Middle frontal gyrus (tissue), 1 donor: ENCODE results near the gene CYP19A1.

ENCODE experiments used
- DNase-seq: peaks from one replicate; pipeline ENCODE4 v3.0.0-alpha.2; 2015; ENCODE audit warnings: low spot score; ENCODE audit errors: extremely low spot score

CYP19A1 gene

GRCh38 chr15:51325167-51325566 is 13.2 kb downstream of the CYP19A1 start:
- DNase-seq = no peak

GRCh38 chr15:51323749-51324148 is 14.6 kb downstream of the CYP19A1 start:
- DNase-seq = no peak

- no peak for DNase-seq
These were observed 15.6 kb downstream of the CYP19A1 start for GRCh38 chr15:51322621-51323296.

GRCh38 chr15:51321316-51321715 is 17.1 kb downstream of the CYP19A1 start:
- DNase-seq = no peak

GRCh38 chr15:51320843-51321242 is 17.6 kb downstream of the CYP19A1 start:
- DNase-seq = no peak

GRCh38 chr15:51319539-51319938 is 18.9 kb downstream of the CYP19A1 start:
- no peak for DNase-seq

GRCh38 chr15:51318382-51319150 is 19.8 kb downstream of the CYP19A1 start:
- DNase-seq = no peak

GRCh38 chr15:51316636-51317035 is 21.8 kb downstream of the CYP19A1 start:
- DNase-seq = no peak

GRCh38 chr15:51315726-51316125 is 22.7 kb downstream of the CYP19A1 start:
- DNase-seq = no peak

- DNase-seq = no peak
These were observed 23.7 kb downstream of the CYP19A1 start for GRCh38 chr15:51314391-51315337.

GRCh38 chr15:51313644-51314280 is 24.6 kb downstream of the CYP19A1 start:
- DNase-seq = no peak

- no peak for DNase-seq
These were observed 25.4 kb downstream of the CYP19A1 start for GRCh38 chr15:51313074-51313393.

- no peak for DNase-seq
These were observed 26.0 kb downstream of the CYP19A1 start for GRCh38 chr15:51312166-51313073.

- DNase-seq = no peak
These were observed 26.9 kb downstream of the CYP19A1 start for GRCh38 chr15:51311510-51311909.

- no peak for DNase-seq
These were observed 28.3 kb downstream of the CYP19A1 start for GRCh38 chr15:51310064-51310463.

GRCh38 chr15:51307811-51308210 is 30.6 kb downstream of the CYP19A1 start:
- no peak for DNase-seq

GRCh38 chr15:51307325-51307724 is 31.1 kb downstream of the CYP19A1 start:
- no peak for DNase-seq

GRCh38 chr15:51303462-51303980 is 34.9 kb downstream of the CYP19A1 start:
- no peak for DNase-seq

GRCh38 chr15:51302480-51302879 is 35.9 kb downstream of the CYP19A1 start:
- DNase-seq = no peak
